Heart left ventricle (tissue), 16 donors: ENCODE measurements around the gene KLHDC8A. TPM values are rescaled to one million over a fixed set of nuclear protein-coding genes. Genes with fewer than 3 reads are reported as not detected.
"Not testable (repeated sequence)": the region's sequence is repeated elsewhere in the genome, so short reads cannot be mapped to it uniquely, and the experiment has no call there.

ENCODE experiments used
- ATAC-seq, 4 donors: fragments of 200-7000 bp; cut with Tn5 transposase; one replicate each; pipeline ENCODE4 v1.9.1; 2020 to 2022; ENCODE audit warnings: moderate library complexity in 4 of 4, mild to moderate bottlenecking in 3 of 4, moderate number of reproducible peaks in 1 of 4
- DNase-seq, 5 donors: peaks; one replicate each; pipeline ENCODE4 v3.0.0-alpha.2; 2020
- H3K27ac ChIP-seq, 12 donors: fragments of 200-600 bp; sonication (generic) in 4 of 12; one replicate each; pipeline versions ENCODE4 v1.5.0 to v1.8.0; 2016 to 2022; ENCODE audit warnings: mild to moderate bottlenecking in 2 of 12
- H3K27me3 ChIP-seq, 9 donors: fragments of 200-600 bp; sonication (generic) in 2 of 9; one replicate each; pipeline versions ENCODE4 v1.5.1 to v1.8.0; 2016 to 2022; ENCODE audit warnings: mild to moderate bottlenecking in 3 of 9
- H3K36me3 ChIP-seq, 9 donors: fragments of 200-600 bp; sonication (generic) in 2 of 9; one replicate each; pipeline versions ENCODE4 v1.5.0 to v1.8.0; 2018 to 2022; ENCODE audit warnings: mild to moderate bottlenecking in 2 of 9
- H3K4me1 ChIP-seq, 12 donors: fragments of 200-600 bp; sonication (generic) in 4 of 12; one replicate each; pipeline versions ENCODE4 v1.5.0 to v1.8.0; 2016 to 2022; ENCODE audit warnings: mild to moderate bottlenecking in 3 of 12
- H3K4me3 ChIP-seq, 12 donors: fragments of 200-600 bp; sonication (generic) in 4 of 12; one replicate each; pipeline versions ENCODE4 v1.5.0 to v1.8.0; 2017 to 2022; ENCODE audit warnings: mild to moderate bottlenecking in 9 of 12, moderate library complexity in 4 of 12
- H3K9me3 ChIP-seq, 12 donors: fragments of 200-600 bp; sonication (generic) in 4 of 12; one replicate each; pipeline versions ENCODE4 v1.5.0 to v1.8.0; 2016 to 2022; ENCODE audit warnings: mild to moderate bottlenecking in 1 of 12
- POLR2A ChIP-seq, 2 donors: fragments of 450-650 bp; IDR thresholded peaks; one replicate each; pipeline ENCODE4 v1.6.1; 2017; ENCODE audit warnings: antibody characterized with exemption in 2 of 2, mild to moderate bottlenecking in 2 of 2, moderate library complexity in 2 of 2
- WGBS, 4 donors: extraction: QIAGEN DNeasy Blood & Tissue Kit in 2 of 4; methylation state at CpG; one replicate each; pipeline versions ENCODE4 v1.1.5 to v1.1.7; 2013 to 2018; 5-methylcytosine and 5-hydroxymethylcytosine counted together
- intact Hi-C, 10 donors: fragments of 100-400 bp; cut with DNase I; formaldehyde crosslinking; loops; one replicate each; pipeline versions ENCODE4 v1.11.1 to v1.14.2; 2022
- polyA plus RNA-seq, 2 donors: library from polyadenylated mRNA; stranded (reverse); fragments of 200-250 nt; gene quantifications; one replicate each; pipeline ENCODE4 v1.2.3, GENCODE V29; 2013
- total RNA-seq, 9 donors: library from RNA; depleted of rRNA in 2 of 9; stranded (reverse); fragments of >200 nt in 2 of 9; fragmentation: NEBNext Ultra II Directional in 3 of 9; extraction: Animal tissue kit (Norgen Biotek cat#: 25700) in 3 of 9; gene quantifications; one replicate each; pipeline versions ENCODE4 v1.1.0 to v1.2.4, GENCODE V29; 2016 to 2023
- TF ChIP-seq, protein P1 (sequence below), 12 donors: fragments of 200-600 bp; sonication (generic) in 4 of 12; IDR thresholded peaks; one replicate each; pipeline versions ENCODE4 v1.5.0 to v1.8.0; 2018 to 2022; ENCODE audit warnings: antibody characterized with exemption in 12 of 12, mild to moderate bottlenecking in 5 of 12
- donor health status: ischemic (EF 13 %, LVEDD 7.1; RV severe dilation, severe dysfunction).
- donor health status: healthy with polysubstance abuse.
- donor health status: DM: no; HTN: yes; CAD: no.
- donor health status: DM: no; HTN: no; CAD: no.
- donor health status: ischemic (EF 25% LVEDD 6.9; RV normal size, moderate dysfunction).
- donor health status: ischemic (EF 25% LVEDD 5.7; RV mildly dilated, moderate dysfunction).
- donor health status: healthy.
- donor health status: DM: yes; HTN: yes; CAD: no.
- donor health status: ischemic (EF 35%, LVEDD 5.7; RV mildly dilated, moderate dysfunction).
- donor health status: nonischemic (EF 11% LVEDD 7.7; RV severe dilation, severe dysfunction).
- donor health status: DM: yes; HTN: yes; CAD: no.
- donor health status: PGD.
- donor health status: ischemic (EF 29% LVEDD 5.4; RV normal size, mild dysfunction).
- donor health status: nonischemic (EF 23%, LVEDD 6.1; RV moderate dilation, normal function).

The KLHDC8A gene
- total and polyA plus RNA-seq, 11 donors = 0.14 to 0.30 (median 0.18) TPM; not detected in 8

DNA sequence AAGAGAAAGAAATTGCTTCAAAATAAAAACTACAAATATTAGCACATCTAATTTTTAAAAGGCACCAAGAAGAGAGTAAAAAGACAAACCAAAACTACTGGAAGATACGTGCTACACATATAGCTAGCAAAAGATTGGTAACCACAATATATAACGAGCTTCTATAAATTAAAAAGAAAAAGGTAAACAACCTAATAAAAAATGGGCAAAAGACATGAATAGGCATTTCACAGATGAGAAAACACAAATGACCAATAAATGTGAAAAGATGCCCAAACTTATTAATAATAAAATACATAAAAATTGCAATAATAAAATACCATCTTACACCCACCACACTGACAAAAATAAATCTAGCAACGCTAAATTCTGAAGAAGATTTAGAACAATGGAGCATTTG, 38.9 kb upstream of the KLHDC8A start:
- Histone ChIP-seq H3K4me1 (no peaks in the 10 kb centered on the region), H3K27ac (no peak overlapping the region), H3K36me3 (no peaks in the 10 kb centered on the region), H3K27me3 (peaks cover 0 to 25% (median 0%) of the 10 kb centered on the region in 9 donors), H3K4me3 (no peak overlapping the region), H3K9me3 (no peaks in the 10 kb centered on the region)
- TF ChIP-seq, protein P1, sequence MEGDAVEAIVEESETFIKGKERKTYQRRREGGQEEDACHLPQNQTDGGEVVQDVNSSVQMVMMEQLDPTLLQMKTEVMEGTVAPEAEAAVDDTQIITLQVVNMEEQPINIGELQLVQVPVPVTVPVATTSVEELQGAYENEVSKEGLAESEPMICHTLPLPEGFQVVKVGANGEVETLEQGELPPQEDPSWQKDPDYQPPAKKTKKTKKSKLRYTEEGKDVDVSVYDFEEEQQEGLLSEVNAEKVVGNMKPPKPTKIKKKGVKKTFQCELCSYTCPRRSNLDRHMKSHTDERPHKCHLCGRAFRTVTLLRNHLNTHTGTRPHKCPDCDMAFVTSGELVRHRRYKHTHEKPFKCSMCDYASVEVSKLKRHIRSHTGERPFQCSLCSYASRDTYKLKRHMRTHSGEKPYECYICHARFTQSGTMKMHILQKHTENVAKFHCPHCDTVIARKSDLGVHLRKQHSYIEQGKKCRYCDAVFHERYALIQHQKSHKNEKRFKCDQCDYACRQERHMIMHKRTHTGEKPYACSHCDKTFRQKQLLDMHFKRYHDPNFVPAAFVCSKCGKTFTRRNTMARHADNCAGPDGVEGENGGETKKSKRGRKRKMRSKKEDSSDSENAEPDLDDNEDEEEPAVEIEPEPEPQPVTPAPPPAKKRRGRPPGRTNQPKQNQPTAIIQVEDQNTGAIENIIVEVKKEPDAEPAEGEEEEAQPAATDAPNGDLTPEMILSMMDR (IDR thresholded peaks at IDR 0.05) = no peak
- no peak for TF ChIP-seq POLR2A (IDR thresholded peaks at IDR 0.05)
- ATAC-seq = no peak
- 74 to 81% (median 76%) methylated on average over 3 of the region's 3 CpGs for WGBS, 4 donors
- DNase-seq = no peak
- intact Hi-C loops = loop anchor here in 9 of 10 donors (2.0 to 10.0 kb wide), 8 partner anchors 35 to 249 kb away; no protein-coding TSS in a partner anchor

DNA sequence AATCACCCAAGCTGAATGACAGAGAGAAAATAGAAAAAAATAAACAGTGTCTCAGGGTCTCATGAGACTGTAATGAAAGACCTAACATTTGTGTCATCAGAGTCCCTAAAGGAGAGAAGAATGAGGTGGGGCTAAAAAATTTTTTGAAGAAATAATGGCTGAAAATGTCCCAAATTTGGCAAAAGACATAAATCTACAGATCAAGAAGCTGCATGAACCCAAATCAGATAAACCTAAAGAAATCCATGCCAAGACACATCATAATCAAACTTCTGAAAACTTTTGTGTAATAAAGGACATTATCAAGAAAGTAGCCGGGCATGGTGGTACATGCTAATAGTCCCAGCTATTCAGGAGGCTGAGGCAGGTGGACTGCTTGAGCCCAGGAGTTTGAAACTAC, 35.9 kb upstream of the KLHDC8A start:
- 78 to 87% (median 86%) methylated on average over 1 of the region's 1 CpG for WGBS, 4 donors
- DNase-seq (no peak), ATAC-seq (no peak)
- Histone ChIP-seq H3K27ac (no peak overlapping the region), H3K4me1 (no peaks in the 10 kb centered on the region), H3K27me3 (peaks cover 0 to 30% (median 6%) of the 10 kb centered on the region in 9 donors), H3K9me3 (no peaks in the 10 kb centered on the region), H3K36me3 (no peaks in the 10 kb centered on the region), H3K4me3 (no peak overlapping the region)
- intact Hi-C loops = loop anchor here in 2 of 10 donors (10.0 kb wide), 2 partner anchors 132 to 252 kb away; no protein-coding TSS in a partner anchor
- TF ChIP-seq POLR2A (IDR thresholded peaks at IDR 0.05) = no peak
- TF ChIP-seq, protein P1 (IDR thresholded peaks at IDR 0.05) = no peak

DNA sequence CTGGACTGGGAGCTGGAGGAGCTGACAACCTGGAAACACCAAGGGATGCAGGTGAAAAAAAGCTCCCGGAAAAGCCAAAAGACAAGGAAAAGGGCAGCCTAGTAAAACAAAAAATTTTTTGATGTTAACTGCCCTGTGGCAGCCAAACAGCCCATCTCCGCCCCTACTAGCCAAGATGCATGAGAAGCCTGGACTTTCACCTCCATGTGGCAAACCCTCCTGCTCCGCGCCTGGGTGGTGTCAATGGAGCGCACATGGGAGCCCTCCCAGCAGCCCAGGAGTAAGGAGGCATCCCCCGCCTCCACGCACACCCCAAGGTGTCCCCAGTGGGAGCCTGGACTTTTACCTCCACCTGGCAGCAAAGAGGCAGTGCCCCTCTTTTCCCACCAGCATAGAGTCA, 34.7 kb upstream of the KLHDC8A start:
- intact Hi-C loops = loop anchor here in 2 of 10 donors (10.0 kb wide), 2 partner anchors 133 to 253 kb away; no protein-coding TSS in a partner anchor
- 87 to 90% (median 88%) methylated on average over 7 of the region's 7 CpGs for WGBS, 4 donors

DNA sequence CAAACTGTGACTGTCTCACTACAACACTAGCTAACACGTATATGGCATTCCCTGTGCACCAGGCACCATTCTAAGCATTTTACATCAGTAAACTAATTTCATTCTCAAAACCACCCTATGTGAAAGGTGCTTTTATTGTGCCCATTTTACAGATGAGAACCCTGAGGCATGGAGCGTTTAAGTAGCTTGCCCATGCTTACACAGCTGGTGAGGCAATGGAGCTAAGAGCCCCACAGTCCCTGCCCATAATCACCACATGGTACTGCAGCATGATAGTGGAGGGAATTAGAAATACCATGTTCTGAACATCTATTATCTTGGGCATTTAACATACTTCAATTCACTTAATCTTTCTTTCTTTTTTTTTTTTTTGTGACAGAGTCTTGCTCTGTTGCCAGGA, 31.1 kb upstream of the KLHDC8A start:
- no peak overlapping the region for H3K4me3 ChIP-seq
- WGBS, 4 donors = 89 to 95% (median 94%) methylated on average over 2 of the region's 2 CpGs
- peaks cover 0 to 19% (median 6%) of the 10 kb centered on the region in 9 donors for H3K27me3 ChIP-seq
- intact Hi-C loops = no loop called here
- no peaks in the 10 kb centered on the region for H3K9me3 ChIP-seq
- DNase-seq (no peak), ATAC-seq (no peak)
- TF ChIP-seq, protein P1 (IDR thresholded peaks at IDR 0.05) = no peak
- no peak for TF ChIP-seq POLR2A (IDR thresholded peaks at IDR 0.05)
- H3K36me3 ChIP-seq = no peaks in the 10 kb centered on the region
- H3K27ac ChIP-seq = no peak overlapping the region
- no peaks in the 10 kb centered on the region for H3K4me1 ChIP-seq

More for the DNA sequence above, 34.7 kb upstream of the KLHDC8A start:
- Histone ChIP-seq H3K27me3 (peaks cover 0 to 25% (median 6%) of the 10 kb centered on the region in 9 donors), H3K4me3 (no peak overlapping the region), H3K36me3 (no peaks in the 10 kb centered on the region), H3K27ac (no peak overlapping the region), H3K9me3 (no peaks in the 10 kb centered on the region), H3K4me1 (no peaks in the 10 kb centered on the region)
- DNase-seq (no peak), ATAC-seq (no peak)
- TF ChIP-seq, protein P1 (IDR thresholded peaks at IDR 0.05) = no peak
- no peak for TF ChIP-seq POLR2A (IDR thresholded peaks at IDR 0.05)

DNA sequence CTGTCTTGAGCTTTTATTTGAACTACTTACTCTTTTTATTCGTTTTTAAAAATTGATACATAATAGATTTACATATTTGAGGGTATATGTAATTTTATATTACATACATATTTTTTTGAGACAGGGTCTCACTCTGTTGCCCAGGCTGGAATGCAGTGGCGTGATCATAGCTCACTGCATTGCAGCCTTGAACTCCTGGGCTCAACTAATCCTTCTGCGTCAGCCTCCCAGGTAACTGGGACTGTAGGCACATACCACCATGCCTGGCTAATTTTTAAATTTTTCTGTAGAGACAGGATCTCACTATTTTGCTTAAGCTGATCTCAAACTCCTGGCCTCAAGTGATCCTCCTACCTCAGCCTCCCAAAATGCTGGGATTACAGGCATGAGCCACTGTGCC, 26.3 kb upstream of the KLHDC8A start:
- H3K4me1 ChIP-seq, ATAC-seq, intact Hi-C loops, H3K36me3 ChIP-seq, H3K4me3 ChIP-seq, H3K9me3 ChIP-seq, H3K27ac ChIP-seq, DNase-seq: not testable (repeated sequence)
- WGBS, 4 donors = 85 to 89% (median 89%) methylated on average over 3 of the region's 3 CpGs
- H3K27me3 ChIP-seq = peaks cover 0 to 20% (median 0%) of the 10 kb centered on the region in 9 donors
